Measurements from ENCODE around the gene MOB1B. TPM values are rescaled to one million over a fixed set of nuclear protein-coding genes. Genes with fewer than 3 reads are reported as not detected.

The MOB1B gene
- total RNA-seq: 8.6 and 12.8 TPM in 2 replicates

GRCh38 chr4:70901984-70902576, at the start of gene MOB1B:
MOB1B (plus strand) TSS chr4:70902369; CDS start chr4:70902537, 168 bp downstream.

DNA sequence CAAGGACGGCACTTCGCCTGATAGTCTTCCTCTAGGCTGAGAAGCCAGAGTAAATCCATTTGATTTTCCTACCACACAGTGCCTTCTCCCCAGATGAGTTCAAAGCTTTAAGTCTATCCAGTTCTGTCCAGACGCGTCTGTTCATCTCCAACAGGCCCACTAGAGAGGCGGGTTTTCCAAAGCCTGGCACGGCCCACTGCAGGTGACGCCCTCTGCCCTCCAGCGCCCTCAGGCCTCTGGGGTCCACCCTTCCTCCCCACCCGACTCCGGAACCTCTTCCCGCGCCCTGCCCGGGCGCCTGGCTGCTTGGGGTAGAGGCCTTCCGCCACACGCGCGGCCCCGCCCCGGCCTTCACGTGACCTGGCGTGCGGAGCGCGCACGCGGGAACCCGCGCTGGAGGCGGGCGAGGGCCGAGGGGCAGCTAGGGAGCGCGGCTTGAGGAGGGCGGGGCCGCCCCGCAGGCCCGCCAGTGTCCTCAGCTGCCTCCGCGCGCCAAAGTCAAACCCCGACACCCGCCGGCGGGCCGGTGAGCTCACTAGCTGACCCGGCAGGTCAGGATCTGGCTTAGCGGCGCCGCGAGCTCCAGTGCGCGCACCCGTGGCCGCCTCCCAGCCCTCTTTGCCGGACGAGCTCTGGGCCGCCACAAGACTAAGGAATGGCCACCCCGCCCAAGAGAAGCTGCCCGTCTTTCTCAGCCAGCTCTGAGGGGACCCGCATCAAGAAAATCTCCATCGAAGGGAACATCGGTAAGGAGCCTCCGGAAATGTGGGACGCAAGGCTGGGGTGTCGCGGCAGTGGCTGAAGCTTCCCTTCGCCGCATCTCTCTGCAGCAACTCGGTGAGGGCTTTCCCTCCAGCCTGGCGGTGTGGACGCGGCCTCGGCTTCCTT, 91.3 kb downstream of the MOB1B start, which contains the start of gene DCK:
TSS of gene DCK (plus strand) at position 469 of the 888 bp plus-strand sequence. CDS start at position 656, 187 bp downstream.

Other genes with a start within 250 kb of the MOB1B start
- gene JCHAIN, start 235.9 kb upstream of the MOB1B start, total RNA-seq: not detected in 2 replicates
- gene UTP3, start 213.8 kb upstream of the MOB1B start, total RNA-seq: 12.6 and 26.6 TPM in 2 replicates
- 15.6 and 20.9 TPM in 2 replicates for gene RUFY3, start 180.4 kb upstream of the MOB1B start, total RNA-seq
- gene GRSF1, start 62.5 kb upstream of the MOB1B start, total RNA-seq: 83.4 and 96.0 TPM in 2 replicates
- 14.4 and 16.6 TPM in 2 replicates for gene DCK, start 91.3 kb downstream of the MOB1B start, total RNA-seq